ENCODE data around the gene CHAF1A.

Gene CHAF1A
- 19.9 to 30.4 reads per million in 2 donors for total RNA-seq

GRCh38 chr19:4402171-4403004 lies at the start of gene CHAF1A:
CHAF1A (plus strand) TSS chr19:4402640; CDS start chr19:4402763, 123 bp downstream.
- peak; percentile 95 for DNase-seq

- no peak for DNase-seq
Observed at GRCh38 chr19:4352701-4353121, 49.7 kb upstream of the CHAF1A start.

- DNase-seq, result no peak
Observed at GRCh38 chr19:4354282-4354681, 48.2 kb upstream of the CHAF1A start.

GRCh38 chr19:4354897-4355296 lies 47.5 kb upstream of the CHAF1A start:
- no peak for DNase-seq

- DNase-seq, result no peak
Observed at GRCh38 chr19:4357095-4357797, 45.2 kb upstream of the CHAF1A start.

- DNase-seq, result no peak
Observed at GRCh38 chr19:4357921-4358326, 44.5 kb upstream of the CHAF1A start.

GRCh38 chr19:4358709-4359626 lies 43.5 kb upstream of the CHAF1A start:
- no peak for DNase-seq

GRCh38 chr19:4359627-4360000 lies 42.8 kb upstream of the CHAF1A start:
- no peak for DNase-seq

GRCh38 chr19:4360081-4360569 lies 42.3 kb upstream of the CHAF1A start:
- no peak for DNase-seq

GRCh38 chr19:4360641-4361151 lies 41.7 kb upstream of the CHAF1A start:
- DNase-seq, result no peak

- DNase-seq, result no peak
Observed at GRCh38 chr19:4361152-4362046, 41.0 kb upstream of the CHAF1A start.

GRCh38 chr19:4362101-4362828 lies 40.2 kb upstream of the CHAF1A start:
- DNase-seq, result no peak

- DNase-seq, result no peak
Observed at GRCh38 chr19:4362831-4363545, 39.5 kb upstream of the CHAF1A start.

- no peak for DNase-seq
Observed at GRCh38 chr19:4363571-4364304, 38.7 kb upstream of the CHAF1A start.

- DNase-seq, result no peak
Observed at GRCh38 chr19:4365341-4365740, 37.1 kb upstream of the CHAF1A start.

GRCh38 chr19:4365791-4366665 lies 36.4 kb upstream of the CHAF1A start:
- no peak for DNase-seq

- DNase-seq, result no peak
Observed at GRCh38 chr19:4366666-4367335, 35.6 kb upstream of the CHAF1A start.

- no peak for DNase-seq
Observed at GRCh38 chr19:4367336-4367723, 35.1 kb upstream of the CHAF1A start.

Measured in activated gamma-delta T cell (primary cell).